ENCODE measurements around the gene SLC9A9. TPM values are rescaled to one million over a fixed set of nuclear protein-coding genes. Genes with fewer than 3 reads are reported as not detected.
"Not testable (repeated sequence)": the region's sequence is repeated elsewhere in the genome, so short reads cannot be mapped to it uniquely, and the experiment has no call there.

The SLC9A9 gene
- total RNA-seq, 1 donor from 2014 or later: 15.0 TPM

DNA sequence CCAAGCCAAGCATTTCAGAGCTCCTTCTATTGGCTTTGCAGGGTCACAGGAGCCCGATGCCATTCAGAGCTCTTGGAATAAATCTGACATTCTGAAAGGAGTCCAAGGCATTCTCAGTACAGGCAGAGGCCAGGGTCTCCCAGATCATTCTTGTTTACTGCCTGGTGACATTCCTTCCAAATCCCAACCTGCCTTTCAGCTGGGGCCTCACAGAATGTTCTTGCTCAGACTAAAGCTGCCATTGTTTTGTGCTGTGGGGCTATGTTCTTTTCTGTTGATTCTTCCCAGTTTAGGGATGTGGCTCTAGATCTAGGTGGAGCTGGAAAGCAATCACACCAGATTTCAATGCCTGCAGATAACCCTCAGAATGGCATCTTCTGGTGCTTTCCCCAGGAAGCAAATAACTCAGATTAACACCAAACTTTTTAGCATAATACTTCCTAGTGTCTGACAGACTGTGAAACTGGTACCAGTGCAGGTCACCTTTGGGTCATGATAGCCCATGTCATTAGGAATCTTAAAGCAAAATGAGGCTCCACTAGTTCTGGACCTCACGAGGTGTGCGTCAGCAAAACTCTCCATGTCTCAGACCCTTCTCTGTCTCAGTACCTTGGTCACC, 561.8 kb downstream of the SLC9A9 start:
- no peak for DNase-seq (ENCODE audit: low spot score)

DNA sequence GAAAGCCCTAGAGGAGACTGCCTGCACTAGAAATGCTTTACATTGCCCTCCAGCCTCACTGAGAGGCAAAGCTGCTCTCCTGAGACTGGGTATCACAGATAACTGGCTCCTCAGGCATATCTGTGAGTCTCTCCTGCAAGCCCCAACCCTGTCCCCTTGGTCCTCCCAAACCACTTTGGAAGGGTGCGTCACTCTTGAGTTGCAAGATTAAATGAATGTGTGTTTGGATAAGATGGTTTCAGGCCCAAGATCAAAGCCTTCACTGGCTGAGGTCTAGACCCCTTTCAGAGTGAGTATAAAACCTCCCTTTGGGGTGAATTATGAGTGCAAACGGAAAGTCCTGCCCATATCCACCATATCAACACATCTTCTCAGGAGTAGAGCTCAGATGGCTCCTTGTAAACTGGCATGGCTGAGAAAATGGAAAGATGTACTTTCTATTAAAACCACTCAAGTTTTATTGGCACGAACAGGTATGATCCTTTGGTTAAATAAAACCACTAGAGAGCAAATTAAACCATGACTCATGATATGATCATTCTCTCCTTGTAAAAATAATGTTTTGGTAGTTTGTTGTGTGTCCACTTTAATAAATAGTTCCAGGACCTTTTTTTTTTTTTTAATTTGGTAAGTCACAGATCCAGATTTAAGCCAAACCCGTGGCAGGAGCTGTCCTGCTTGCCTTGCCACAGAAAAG, 564.7 kb downstream of the SLC9A9 start:
- no peak for DNase-seq (ENCODE audit: low spot score)

DNA sequence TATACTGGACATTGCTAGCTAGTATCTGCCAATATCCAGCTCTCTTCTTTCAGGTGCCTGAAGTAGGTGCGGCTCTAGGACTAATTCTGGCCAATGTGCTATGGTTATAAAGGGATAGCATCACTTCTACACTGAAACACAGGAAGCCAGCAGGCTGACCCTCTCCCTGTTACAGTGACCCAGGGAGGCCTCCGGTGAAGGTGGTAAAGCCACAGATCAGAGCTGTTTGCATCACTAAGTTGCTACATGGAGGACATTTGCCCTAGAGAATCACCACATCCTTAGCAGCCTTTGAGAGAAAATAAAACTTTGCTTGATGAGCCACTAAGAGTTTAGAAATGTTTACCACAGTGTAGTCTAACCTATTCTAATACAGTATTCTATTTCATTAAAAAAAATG, 567.3 kb downstream of the SLC9A9 start:
- DNase-seq (ENCODE audit: low spot score): no peak

DNA sequence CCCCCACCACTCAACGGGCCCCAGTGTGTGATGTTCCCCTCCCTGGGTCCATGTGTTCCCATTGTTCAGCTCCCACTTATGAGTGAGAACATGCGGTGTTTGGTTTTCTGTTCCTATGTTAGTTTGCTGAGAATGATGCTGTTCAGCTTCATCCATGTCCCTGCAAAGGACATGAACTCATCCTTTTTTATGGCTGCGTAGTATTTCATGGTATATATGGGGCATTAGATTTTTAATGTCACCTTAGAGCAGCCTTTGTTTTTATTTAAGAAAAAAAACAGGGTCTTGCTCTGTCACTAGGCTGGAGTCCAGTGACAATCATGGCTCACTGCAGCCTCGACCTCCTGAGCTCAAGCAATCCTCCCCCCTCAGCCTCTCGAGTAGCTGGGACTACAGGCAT, 568.7 kb downstream of the SLC9A9 start:
- DNase-seq (ENCODE audit: low spot score): not testable (repeated sequence)

DNA sequence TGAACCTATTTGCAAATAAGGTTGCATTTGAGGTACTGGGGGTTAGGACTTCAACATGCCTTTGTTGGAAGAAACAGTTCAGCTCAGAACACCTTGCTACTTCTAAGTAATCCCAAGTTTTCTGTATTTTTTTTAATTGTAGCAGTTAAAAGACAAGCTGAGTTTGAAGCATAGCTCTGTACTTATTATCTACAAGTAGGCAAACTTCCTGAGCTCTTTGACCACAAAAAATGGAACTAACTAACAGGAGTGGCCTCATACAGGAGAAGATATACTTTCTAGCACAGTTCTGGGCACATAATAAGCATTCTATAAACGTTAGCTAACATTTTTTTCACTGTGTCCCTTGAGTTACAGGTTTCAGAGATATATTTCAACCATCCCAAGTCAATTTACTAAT, 569.5 kb downstream of the SLC9A9 start:
- no peak for DNase-seq (ENCODE audit: low spot score)

DNA sequence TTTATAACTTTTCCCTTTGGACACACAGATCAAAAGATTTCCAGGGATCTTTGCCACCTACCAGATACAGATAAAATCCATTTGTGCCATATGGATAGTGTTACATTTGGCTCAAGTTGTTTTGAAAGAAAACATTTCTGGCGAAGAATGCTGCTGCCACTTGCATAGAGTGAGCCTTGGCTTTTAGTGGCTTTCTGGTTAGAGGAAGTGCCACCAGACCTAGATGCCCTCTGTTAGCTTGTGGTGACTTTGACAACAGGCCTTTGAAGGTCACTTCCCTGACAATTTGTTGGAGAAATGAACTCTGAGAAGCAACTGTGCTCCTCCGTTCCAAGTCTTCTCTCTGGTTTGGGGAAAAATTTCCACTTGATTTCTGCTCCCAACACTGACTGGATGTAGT, 570.7 kb downstream of the SLC9A9 start:
- no peak for DNase-seq (ENCODE audit: low spot score)

DNA sequence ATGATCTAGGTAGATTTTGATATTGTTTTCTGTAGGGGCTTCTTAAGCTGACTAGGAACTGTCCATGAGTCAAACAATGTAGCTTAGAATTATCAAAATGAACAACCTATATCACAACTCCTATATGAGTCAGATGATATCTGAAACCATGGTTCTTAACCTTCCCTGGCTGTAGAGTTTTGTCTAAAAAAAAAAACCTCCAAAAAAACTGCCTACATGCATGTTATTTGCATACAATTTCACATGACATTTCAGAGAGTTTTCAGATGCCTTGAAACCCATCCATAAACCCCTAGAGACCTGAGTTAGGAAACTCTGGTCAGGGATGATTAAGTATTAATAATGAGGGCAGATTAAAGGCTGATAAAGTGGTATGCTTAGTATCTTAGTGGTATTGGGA, 571.7 kb downstream of the SLC9A9 start:
- DNase-seq (ENCODE audit: low spot score): no peak

DNA sequence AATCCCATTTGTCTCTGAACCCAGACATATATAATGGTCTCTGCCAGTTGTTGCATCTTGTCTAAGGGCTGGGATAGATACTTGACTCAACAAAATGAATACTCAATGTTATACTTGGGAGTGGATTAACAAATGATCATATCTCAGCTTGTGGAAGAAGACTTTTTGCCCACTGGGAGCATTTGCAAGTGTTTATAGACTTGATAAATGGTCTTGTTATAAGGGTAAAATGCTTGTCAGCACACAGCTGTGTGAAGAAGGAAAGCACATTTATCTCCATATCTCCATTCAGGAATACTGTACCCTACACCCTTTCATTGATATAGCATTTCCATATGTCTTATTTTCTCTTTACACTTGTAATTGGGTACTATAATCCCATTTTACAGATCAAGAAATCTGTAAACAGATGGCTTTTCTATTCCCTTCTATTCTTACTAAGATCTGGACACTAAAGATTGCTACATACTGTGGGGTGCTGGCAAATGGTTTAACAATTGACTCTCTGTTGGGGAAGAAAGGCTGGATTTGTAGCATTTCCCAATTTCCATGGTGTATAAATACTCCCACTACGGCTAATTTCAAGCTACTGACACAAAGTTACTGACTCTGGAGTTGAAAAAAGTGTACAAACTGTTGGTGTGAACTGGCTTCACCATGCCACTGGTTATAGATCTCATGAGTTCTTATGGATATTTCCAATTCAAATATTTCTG, 574.1 kb downstream of the SLC9A9 start:
- no peak for DNase-seq (ENCODE audit: low spot score)

DNA sequence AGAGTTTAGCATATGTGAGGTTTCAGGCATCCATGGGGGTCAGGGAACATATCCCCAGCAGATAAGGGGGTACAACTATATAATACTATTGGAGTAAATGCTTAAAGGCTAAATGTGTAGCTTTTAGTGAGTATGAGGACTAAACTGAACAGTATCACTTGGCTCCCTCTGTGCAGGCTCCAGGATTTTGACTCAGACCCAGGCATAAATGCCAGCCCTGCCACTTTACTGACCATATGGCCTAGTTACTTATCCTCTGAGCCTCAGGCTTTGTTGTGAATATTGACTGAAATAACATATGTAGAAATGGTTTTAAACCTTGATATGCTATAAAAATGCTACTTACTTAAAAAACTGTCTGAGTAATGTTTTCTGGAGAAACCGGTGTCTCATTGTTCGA, 577.1 kb downstream of the SLC9A9 start:
- DNase-seq (ENCODE audit: low spot score): no peak

DNA sequence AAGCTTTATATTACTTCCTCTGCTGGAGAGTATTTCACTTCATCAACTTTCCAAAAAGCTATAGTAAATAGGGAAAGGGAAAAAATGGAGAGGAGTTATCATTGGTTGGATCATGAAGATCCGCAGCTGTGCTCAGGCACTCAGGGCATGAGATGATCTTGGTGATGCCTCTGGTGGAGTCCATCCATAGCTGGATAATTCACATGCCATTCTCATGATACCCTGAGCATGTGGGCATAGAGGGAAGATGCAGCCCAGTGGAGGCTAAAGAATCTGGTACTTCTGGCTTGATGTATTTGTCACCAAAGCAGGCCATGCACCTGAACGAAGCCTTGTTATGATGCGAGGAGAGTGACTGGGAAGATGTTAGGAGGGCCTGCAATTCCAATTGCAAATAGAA, 578.5 kb downstream of the SLC9A9 start:
- DNase-seq (ENCODE audit: low spot score): no peak

DNA sequence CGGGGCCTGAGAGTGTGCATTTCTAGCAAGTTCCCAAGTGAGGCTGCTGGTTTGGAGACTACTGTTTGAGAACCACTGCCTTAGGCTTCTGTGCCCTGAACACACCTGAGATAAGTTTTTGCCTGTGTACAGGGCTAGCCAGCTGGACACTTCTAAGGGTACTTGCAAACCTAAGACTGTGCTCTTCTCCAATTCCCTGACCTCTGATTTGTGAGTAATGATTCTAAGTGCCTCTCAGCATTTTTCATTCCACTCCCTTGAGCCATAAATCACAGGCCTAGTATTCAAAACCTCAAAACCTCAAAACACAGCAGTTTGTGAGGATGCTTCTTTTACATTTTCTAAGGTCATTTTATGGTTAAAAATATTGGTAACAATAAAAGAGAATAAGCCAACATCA, 580.3 kb downstream of the SLC9A9 start:
- no peak for DNase-seq (ENCODE audit: low spot score)

DNA sequence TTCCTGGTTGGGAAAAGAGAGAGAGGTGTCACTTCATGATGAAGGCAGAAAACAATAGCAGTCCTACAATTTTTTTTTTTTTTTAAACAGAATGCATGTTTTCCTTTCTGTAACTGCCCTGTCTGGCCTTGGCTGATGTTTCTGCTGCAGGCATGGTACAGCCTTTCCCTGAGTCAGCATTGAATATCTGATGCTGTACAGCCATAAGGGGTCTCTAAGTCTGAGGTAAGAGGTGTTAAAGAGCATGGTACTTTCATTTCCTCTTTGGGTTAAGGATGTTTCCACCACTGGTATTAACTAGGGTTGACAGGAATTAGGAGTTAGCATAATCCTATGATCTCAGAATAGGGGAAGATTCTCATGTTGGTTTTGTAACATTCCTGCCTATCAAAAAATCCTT, 581.3 kb downstream of the SLC9A9 start:
- DNase-seq (ENCODE audit: low spot score): no peak

DNA sequence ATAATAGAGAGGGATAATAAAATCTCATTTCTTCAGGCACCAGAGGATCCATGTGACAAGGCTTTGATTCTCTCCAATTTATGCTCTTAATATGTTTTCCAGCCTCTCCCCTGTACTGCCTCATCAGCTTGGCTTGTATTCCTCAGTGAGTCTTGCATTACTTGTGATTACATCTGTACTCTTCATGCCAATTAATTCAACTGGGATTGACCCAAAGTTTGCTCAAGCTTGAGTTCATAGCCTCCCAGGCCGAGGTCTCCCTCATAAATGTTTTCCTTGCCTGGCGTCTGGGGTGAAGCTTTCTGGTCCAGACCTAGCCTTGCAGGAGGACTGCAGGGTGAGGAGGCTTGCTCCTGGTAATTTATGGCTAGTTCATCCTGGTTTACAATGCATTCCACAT, 581.8 kb downstream of the SLC9A9 start:
- DNase-seq (ENCODE audit: low spot score): no peak

DNA sequence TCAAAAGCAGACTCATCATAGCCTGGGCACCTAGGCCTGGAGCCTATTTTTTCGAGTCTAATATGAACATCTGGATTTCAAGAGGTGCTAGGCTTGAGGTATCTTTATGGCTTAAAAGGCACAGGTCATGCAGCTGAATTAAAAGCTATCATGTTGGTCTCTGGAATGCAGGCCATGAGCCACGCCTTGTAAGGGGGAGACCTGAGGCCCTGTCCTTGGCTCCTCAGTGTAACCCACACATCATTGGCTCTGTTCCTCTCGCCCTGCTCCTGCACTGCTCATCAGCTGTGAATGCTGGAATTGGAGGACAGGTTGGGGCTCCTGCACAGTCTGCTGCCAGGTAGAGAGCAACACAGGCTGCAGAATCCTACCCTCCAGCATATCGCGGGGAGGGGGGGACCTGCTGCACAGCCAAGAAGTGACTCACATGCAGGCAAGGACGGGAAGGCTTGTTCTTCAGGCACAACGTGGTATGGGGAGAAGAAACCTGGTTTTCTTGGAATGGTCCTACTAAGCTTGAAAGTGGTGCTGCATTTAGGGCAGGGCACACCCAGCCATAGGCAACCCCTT, 582.7 kb downstream of the SLC9A9 start:
- DNase-seq (ENCODE audit: low spot score): no peak

DNA sequence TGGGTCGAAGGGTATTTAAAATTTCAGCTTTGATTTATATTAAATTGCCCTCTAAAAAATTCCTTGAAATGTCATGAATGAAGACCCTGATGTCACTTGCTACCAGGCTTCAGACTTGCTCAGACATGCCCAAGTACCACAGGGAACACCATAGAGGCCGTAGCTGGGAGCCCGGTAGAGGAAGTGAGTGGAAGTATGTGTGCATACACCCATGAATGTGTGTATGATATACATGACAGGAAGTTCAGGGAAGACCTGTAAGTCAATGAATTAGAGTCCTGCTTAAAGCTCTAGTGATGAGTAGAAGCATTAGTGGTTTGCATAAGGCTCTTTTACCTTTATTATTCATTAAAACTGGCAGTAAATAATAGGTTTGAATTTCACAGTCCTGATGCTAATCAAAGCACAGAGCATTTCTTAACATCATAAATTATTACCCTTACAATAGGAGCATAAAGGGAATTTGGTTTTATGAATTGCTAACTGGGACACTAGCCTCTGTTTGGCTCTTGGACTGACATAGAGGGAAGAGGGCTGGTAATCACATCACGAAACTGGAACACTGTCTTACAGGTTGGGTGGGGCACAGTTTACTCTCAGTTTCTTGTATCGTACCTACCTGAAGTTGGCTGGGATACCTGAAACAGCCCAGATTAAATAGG, 584.3 kb downstream of the SLC9A9 start:
- DNase-seq (ENCODE audit: low spot score): no peak

DNA sequence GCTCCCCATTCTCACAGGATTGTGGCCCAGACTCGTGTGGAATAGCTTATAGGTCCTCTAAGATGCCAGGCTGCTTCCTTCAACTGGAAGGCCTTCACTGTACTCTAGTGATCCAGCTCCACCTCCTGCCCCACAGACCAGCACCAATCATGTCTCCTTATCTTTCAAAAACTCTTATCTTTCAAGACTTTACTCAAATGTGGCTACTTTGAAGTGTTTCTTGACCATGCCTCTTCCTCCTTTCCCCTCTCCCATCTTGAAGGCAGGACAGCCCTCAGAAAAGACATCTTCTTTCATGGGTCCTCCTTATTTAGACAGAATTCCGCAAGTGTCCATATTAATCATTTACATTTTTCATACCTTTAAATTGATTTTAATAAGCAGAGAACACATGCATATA, 586.4 kb downstream of the SLC9A9 start:
- DNase-seq (ENCODE audit: low spot score): no peak

DNA sequence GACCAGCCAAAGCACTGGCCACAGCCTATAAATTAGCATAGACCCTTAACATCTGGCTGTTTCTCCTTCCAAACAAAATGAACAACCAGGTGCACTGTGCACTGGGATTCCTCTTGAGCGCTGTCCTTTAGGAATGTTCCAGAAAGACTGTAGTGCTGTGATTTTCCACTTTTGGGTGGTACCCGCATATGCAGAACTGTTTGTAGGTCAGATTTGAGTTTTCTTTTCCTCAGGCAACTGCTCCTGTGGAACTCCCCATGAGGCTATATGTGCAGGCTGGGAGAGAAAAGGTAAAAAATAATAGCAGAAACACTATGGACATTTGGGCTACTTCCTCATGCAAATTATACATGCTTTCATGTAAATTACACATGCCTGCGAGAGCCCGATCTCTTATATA, 589.6 kb downstream of the SLC9A9 start:
- DNase-seq (ENCODE audit: low spot score): no peak

DNA sequence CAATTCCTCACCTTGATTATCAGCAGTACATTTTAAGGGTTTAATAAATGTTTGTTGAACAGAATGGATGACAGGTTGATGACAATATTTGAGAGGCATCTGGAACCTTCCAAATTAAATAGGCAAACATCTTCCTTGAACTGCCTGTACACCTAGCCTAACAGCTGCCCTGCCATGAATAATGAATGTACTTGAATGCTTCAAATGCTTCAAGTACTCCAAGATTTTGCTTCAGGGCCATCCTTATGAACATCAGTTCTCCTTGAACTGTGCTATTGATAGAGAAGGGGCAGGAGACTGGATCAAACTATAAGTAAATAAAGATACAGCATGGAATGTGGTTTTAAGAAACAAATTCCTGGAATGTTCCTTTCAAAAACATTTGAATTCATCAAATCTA, 591.9 kb downstream of the SLC9A9 start:
- DNase-seq (ENCODE audit: low spot score): no peak

DNA sequence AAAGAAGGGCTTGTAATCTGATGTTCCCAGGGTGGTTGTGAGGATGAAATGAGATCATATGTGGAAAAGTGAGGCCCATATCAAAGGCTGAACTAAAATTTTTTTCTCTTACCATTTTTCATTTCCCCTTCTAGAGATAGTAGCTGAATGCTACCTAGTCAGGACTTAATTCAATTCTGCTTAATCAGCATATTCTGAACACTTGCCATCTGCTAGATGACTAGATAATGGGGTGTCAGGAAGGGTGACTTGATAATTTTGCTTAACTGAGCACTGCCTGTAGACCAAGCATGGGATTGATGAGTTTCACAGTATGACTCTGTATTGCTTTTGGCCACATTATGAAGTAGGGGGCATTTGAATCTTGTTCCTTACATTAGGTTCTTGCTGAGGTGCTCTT, 592.5 kb downstream of the SLC9A9 start:
- DNase-seq (ENCODE audit: low spot score): no peak

DNA sequence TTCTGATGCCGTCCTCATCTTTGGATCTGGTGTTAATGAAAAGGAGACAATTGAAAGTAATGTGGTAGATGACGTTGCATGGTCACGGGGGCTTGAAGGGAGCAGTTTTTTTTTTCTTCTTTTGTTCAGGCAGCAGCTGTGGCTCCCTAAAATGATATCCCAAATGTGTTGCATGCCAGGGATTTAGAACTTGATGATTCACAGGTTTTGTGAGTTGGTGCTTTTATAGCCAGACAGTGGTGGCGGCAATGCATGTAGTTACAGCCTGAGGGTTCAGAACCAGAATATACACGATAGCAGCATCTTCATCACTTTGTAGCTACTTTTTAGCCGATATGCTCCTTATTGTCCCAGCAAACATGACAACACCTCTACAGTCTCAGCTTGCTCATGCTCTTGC, 595.3 kb downstream of the SLC9A9 start:
- DNase-seq (ENCODE audit: low spot score): no peak

DNA sequence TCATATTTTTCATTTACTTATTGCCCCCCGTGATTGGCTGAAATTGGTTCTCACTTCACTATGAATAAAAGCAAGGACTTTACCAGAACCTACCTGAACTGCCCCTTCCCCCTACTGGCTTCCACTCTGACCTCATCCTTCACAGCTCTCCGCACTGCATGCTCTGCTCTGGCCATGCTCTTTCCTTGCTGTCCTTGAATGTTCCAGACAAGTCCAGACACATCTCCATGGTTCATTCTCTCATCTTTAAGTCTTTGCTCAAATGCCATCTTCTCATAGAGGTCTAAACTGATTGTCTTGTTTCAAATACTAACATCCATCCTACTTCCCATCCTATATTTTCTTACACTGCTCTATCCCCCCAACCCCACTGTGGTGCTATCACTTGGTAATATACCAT, 599.3 kb downstream of the SLC9A9 start:
- no peak for DNase-seq (ENCODE audit: low spot score)

DNA sequence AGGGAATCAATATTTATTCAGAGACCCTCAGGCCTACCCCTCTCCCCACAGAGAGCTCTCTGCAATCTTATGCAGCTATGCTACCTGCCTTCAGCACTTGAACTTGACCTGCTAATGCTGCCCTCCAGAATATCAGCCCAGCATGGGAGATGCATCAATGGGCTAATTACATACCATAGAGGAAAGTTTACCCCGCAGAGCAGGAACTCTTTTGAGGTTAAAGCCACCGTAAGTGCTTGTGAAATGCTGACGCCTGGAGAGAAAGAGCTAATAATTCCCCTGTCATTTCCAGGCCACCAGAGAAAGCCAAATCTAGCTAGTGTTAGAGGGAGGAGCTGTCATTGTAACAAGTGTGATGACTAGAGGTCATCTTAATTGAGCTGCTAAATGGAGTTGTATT, 601.2 kb downstream of the SLC9A9 start:
- DNase-seq (ENCODE audit: low spot score): no peak

Data from ureter (tissue), 1 donor.